ENCODE results near the gene PSMD1. TPM values are rescaled to one million over a fixed set of nuclear protein-coding genes. Genes with fewer than 3 reads are reported as not detected.

Gene PSMD1
- total RNA-seq, 1 donor from 2014 or later: 132 TPM

DNA sequence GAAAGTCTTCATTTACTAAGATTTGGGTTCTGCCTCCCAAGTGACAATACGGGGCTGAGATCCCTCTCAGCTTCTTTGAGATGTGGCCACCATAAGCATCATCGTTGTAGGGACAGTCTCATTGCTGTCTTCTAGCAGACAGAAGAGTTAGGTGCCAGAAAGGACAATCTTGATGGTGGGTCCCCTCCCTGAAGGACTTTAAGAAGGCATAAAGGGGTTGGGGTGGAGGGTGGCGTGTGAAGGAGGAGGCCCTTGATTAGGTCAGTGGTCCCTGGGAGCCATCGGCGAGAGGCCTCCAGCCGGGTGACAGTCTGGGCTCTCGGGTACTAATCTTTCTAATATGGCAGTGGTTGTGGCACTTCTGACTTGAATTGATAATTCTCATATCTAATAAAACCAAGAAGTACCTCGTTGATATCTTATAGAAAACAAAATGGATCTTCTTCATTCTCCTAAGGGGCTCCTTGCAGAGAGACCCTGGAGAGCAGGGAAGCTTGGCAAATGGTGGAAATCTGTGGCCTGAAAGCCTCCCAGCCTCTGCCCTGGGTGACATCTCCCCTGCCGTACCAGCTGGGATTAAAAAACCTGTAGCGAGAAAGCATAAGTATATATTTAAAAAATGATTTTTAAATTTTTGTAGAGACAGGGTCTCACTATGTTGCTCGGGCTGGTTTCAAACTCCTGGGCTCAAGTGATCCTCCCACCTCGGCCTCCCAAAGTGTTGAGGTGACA lies 7.2 kb upstream of the PSMD1 start:
- Mint-ChIP-seq H3K9me3 (no peaks in the 10 kb centered on the region), H3K27ac (no peak overlapping the region), H3K4me1 (peaks cover 18% of the 10 kb centered on the region), H3K36me3 (no peaks in the 10 kb centered on the region), H3K4me3 (no peak overlapping the region), H3K27me3 (ENCODE audit: insufficient read depth, low read depth) (peaks cover 15% of the 10 kb centered on the region)
- no peak for DNase-seq (ENCODE audit: low spot score)
- no peaks in the 10 kb centered on the region for H3K4me1 ChIP-seq
- no peak overlapping the region for H3K4me2 ChIP-seq
- H3K36me3 ChIP-seq: no peaks in the 10 kb centered on the region
- H3K4me3 ChIP-seq: no peak overlapping the region
- H3F3A ChIP-seq (ENCODE audit: low read depth): no peaks in the 10 kb centered on the region
- H3K9ac ChIP-seq: no peak overlapping the region
- H3K27ac ChIP-seq: no peak overlapping the region
- H2AFZ ChIP-seq (replicated peaks): no peak overlapping the region
- H3K27me3 ChIP-seq: peaks cover 57% of the 10 kb centered on the region
- H4K20me1 ChIP-seq (ENCODE audit: low read depth): no peaks in the 10 kb centered on the region
- H3K79me2 ChIP-seq (ENCODE audit: low read depth): no peaks in the 10 kb centered on the region
- TF ChIP-seq, protein P1, sequence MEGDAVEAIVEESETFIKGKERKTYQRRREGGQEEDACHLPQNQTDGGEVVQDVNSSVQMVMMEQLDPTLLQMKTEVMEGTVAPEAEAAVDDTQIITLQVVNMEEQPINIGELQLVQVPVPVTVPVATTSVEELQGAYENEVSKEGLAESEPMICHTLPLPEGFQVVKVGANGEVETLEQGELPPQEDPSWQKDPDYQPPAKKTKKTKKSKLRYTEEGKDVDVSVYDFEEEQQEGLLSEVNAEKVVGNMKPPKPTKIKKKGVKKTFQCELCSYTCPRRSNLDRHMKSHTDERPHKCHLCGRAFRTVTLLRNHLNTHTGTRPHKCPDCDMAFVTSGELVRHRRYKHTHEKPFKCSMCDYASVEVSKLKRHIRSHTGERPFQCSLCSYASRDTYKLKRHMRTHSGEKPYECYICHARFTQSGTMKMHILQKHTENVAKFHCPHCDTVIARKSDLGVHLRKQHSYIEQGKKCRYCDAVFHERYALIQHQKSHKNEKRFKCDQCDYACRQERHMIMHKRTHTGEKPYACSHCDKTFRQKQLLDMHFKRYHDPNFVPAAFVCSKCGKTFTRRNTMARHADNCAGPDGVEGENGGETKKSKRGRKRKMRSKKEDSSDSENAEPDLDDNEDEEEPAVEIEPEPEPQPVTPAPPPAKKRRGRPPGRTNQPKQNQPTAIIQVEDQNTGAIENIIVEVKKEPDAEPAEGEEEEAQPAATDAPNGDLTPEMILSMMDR (IDR thresholded peaks at IDR 0.05): no peak
- TF ChIP-seq EZH2 (IDR thresholded peaks at IDR 0.05) (no peak), EZH2phosphoT487 (IDR thresholded peaks at IDR 0.05) (no peak)
- H3K9me3 ChIP-seq (ENCODE audit: low read depth): no peaks in the 10 kb centered on the region

DNA sequence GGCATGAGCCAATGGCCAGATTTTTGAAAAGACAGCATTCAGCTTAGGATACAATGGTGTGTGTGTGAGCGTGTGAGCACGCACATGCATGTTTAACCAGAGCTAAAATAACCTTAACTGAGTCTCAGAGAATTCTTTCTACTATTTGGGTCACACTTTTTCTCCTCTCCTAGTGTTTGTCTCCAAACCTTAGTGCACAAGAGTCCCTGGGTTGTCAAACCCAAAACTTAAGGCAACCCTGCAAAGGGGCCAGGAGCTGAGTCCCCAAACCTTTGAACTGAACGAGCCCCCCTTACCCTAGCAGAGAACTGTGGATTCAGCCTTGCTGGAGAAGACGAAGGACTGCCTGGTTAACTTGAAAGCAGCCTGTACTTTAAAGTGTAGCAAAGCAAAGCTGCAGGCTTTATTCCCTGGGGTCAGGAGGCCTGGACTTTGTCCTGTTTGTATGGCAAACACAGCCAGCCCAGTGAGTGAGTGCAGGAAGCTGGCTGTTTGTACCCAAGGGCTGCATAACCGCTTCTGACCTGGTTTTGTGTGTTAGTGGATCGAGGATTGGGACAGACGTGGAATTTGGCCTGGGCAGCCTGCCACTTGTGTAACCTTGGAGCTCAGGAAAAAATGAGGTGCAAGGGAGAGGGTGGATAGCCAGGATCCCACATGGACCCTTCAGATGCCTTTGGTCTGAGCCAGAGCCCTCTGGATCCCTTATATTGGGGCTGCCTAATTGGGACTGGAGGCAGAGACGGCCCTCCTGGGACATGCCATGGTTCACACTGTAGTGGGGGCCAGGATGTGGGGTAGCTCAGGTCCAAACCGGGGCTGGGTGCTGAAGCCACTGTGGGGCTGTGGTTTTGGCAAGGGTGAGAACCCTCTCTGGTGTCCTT lies 6.4 kb upstream of the PSMD1 start:
- no peaks in the 10 kb centered on the region for H3K36me3 Mint-ChIP-seq
- Histone ChIP-seq H4K20me1 (ENCODE audit: low read depth) (no peaks in the 10 kb centered on the region), H3K4me3 (no peak overlapping the region), H3K36me3 (no peaks in the 10 kb centered on the region), H3K9me3 (ENCODE audit: low read depth) (no peaks in the 10 kb centered on the region), H3K4me2 (no peak overlapping the region), H3K27ac (no peak overlapping the region), H3K4me1 (no peaks in the 10 kb centered on the region), H3K79me2 (ENCODE audit: low read depth) (no peaks in the 10 kb centered on the region), H2AFZ (replicated peaks) (no peak overlapping the region), H3K9ac (no peak overlapping the region), H3K27me3 (peaks cover 61% of the 10 kb centered on the region), H3F3A (ENCODE audit: low read depth) (no peaks in the 10 kb centered on the region)
- no peak overlapping the region for H3K27ac Mint-ChIP-seq
- TF ChIP-seq EZH2phosphoT487 (IDR thresholded peaks at IDR 0.05) (no peak), EZH2 (IDR thresholded peaks at IDR 0.05) (no peak)
- TF ChIP-seq, protein P1 (IDR thresholded peaks at IDR 0.05): no peak
- no peak overlapping the region for H3K4me3 Mint-ChIP-seq
- peaks cover 18% of the 10 kb centered on the region for H3K4me1 Mint-ChIP-seq
- H3K27me3 Mint-ChIP-seq (ENCODE audit: insufficient read depth, low read depth): peaks cover 15% of the 10 kb centered on the region
- no peaks in the 10 kb centered on the region for H3K9me3 Mint-ChIP-seq
- DNase-seq (ENCODE audit: low spot score): no peak

DNA sequence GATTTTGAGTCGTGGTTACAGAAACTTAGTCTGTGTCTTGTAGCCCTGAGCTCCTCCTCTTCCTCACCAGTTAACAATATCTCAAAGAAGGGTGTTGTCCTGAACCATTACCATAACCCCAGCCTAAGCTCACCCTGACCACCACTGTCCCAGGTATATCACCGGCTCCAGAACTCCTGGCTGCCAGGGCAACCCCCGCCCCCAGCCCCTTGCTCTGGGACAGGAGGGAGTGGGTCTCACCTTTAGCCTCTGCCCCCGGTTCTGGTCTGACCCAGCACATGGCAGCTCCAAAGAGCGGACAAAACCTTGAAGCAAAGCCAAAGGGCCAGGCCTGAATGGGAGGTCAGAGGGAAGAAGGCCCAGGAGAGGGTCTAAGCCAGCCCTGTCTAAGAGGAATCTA lies 5.6 kb upstream of the PSMD1 start:
- no peaks in the 10 kb centered on the region for H3K9me3 Mint-ChIP-seq
- peaks cover 15% of the 10 kb centered on the region for H3K27me3 Mint-ChIP-seq (ENCODE audit: insufficient read depth, low read depth)
- Histone ChIP-seq H3K4me3 (no peak overlapping the region), H2AFZ (replicated peaks) (no peak overlapping the region), H3F3A (ENCODE audit: low read depth) (no peaks in the 10 kb centered on the region), H3K9ac (no peak overlapping the region), H3K27ac (no peak overlapping the region), H3K4me1 (no peaks in the 10 kb centered on the region), H3K36me3 (no peaks in the 10 kb centered on the region), H3K27me3 (peaks cover 61% of the 10 kb centered on the region), H3K79me2 (ENCODE audit: low read depth) (no peaks in the 10 kb centered on the region), H4K20me1 (ENCODE audit: low read depth) (no peaks in the 10 kb centered on the region), H3K4me2 (no peak overlapping the region), H3K9me3 (ENCODE audit: low read depth) (no peaks in the 10 kb centered on the region)
- no peak overlapping the region for H3K4me3 Mint-ChIP-seq
- TF ChIP-seq, protein P1 (IDR thresholded peaks at IDR 0.05): no peak
- TF ChIP-seq EZH2phosphoT487 (IDR thresholded peaks at IDR 0.05): no peak
- TF ChIP-seq EZH2 (IDR thresholded peaks at IDR 0.05): no peak
- no peak for DNase-seq (ENCODE audit: low spot score)
- peaks cover 18% of the 10 kb centered on the region for H3K4me1 Mint-ChIP-seq
- H3K27ac Mint-ChIP-seq: no peak overlapping the region
- no peaks in the 10 kb centered on the region for H3K36me3 Mint-ChIP-seq

All from neural progenitor cell (in vitro differentiated cells).